HEK293 (cell line): ENCODE results near the gene ACAP3.
A peak's percentile ranks its signal among the peaks of the same experiment; 100 is the strongest.

Experiments used
- CTCF ChIA-PET: fragments of 350-600 bp; formaldehyde crosslinking; extraction: SDS; loops from one replicate; lab custom pipeline; 2021; ENCODE audit warnings: antibody characterized with exemption; lab: Yijun Ruan, JAX
- POLR2A ChIA-PET: fragments of 300-600 bp; formaldehyde crosslinking; extraction: SDS; loops from one replicate; lab custom pipeline; 2020; ENCODE audit warnings: antibody characterized with exemption, inconsistent platforms; lab: Yijun Ruan, JAX
- H3K27ac ChIP-seq: fragments of 200-500 bp; sonication (Bioruptor generic); 2 replicates; pipeline ENCODE4 v1.5.1; 2014; ENCODE audit warnings: low read depth, low read length, control low read depth, inconsistent platforms; ENCODE audit errors: extremely low read depth
- H3K36me3 ChIP-seq, 2 experiments: fragments of 200-500 bp in 1 of 2; sonication (Bioruptor generic) in 1 of 2; 1 replicate in 1 of 2; 2 replicates in 1 of 2; pipeline ENCODE4 v1.5.1; 2014 to 2017; ENCODE audit warnings: inconsistent platforms in 2 of 2, low read length in 2 of 2; ENCODE audit not compliant: control insufficient read depth in 2 of 2, insufficient read depth in 1 of 2
- H3K4me1 ChIP-seq: fragments of 200-500 bp; sonication (Bioruptor generic); 2 replicates; pipeline ENCODE4 v1.5.1; 2014; ENCODE audit warnings: mild to moderate bottlenecking, low read length, inconsistent platforms; ENCODE audit not compliant: control insufficient read depth, insufficient read depth
- H3K4me3 ChIP-seq: 2 replicates; pipeline ENCODE4 v1.5.1; 2011; ENCODE audit warnings: low read depth, mild to moderate bottlenecking, control low read depth, low read length, moderate library complexity
- H3K9me3 ChIP-seq: fragments of 200-500 bp; sonication (Bioruptor generic); 2 replicates; pipeline ENCODE4 v1.5.1; 2014; ENCODE audit warnings: low read depth, low read length, inconsistent platforms; ENCODE audit not compliant: control insufficient read depth, insufficient read depth
- CTCF ChIP-seq: fragments of 450-650 bp; formaldehyde crosslinking; IDR thresholded peaks from 2 replicates; pipeline ENCODE4 v1.5.1; 2016; ENCODE audit warnings: missing biosample characterization, missing genetic modification characterization
- EGR2 ChIP-seq: fragments of 450-650 bp; formaldehyde crosslinking; IDR thresholded peaks from 2 replicates; pipeline ENCODE4 v1.5.1; 2016; ENCODE audit warnings: low read depth, missing biosample characterization, missing genetic modification characterization
- GLIS2 ChIP-seq: fragments of 450-650 bp; formaldehyde crosslinking; IDR thresholded peaks from 2 replicates; pipeline ENCODE4 v1.5.1; 2016; ENCODE audit warnings: missing biosample characterization, missing genetic modification characterization
- MEIS1 ChIP-seq: sonication (generic); formaldehyde crosslinking; IDR thresholded peaks from 2 replicates; pipeline ENCODE4 v1.8.1; 2022; ENCODE audit warnings: missing genetic modification reagents, mild to moderate bottlenecking, borderline replicate concordance
- REST ChIP-seq: fragments of 450-650 bp; formaldehyde crosslinking; IDR thresholded peaks from 2 replicates; pipeline ENCODE4 v1.5.1; 2016; ENCODE audit warnings: missing biosample characterization, missing genetic modification characterization
- SP2 ChIP-seq: fragments of 450-650 bp; formaldehyde crosslinking; IDR thresholded peaks from 2 replicates; pipeline ENCODE4 v1.5.1; 2016; ENCODE audit warnings: missing biosample characterization, missing genetic modification characterization
- ZBTB17 ChIP-seq: fragments of 450-650 bp; formaldehyde crosslinking; IDR thresholded peaks from 2 replicates; pipeline ENCODE4 v1.5.1; 2016; ENCODE audit warnings: missing biosample characterization, missing genetic modification characterization
- ZBTB8A ChIP-seq: fragments of 450-650 bp; formaldehyde crosslinking; IDR thresholded peaks from 2 replicates; pipeline ENCODE4 v1.5.1; 2016; ENCODE audit warnings: missing biosample characterization, missing genetic modification characterization
- ZNF19 ChIP-seq: fragments of 450-650 bp; formaldehyde crosslinking; IDR thresholded peaks from 2 replicates; pipeline ENCODE4; 2016; ENCODE audit warnings: missing biosample characterization, missing genetic modification characterization, low read depth
- ZNF2 ChIP-seq: fragments of 450-650 bp; formaldehyde crosslinking; IDR thresholded peaks from 2 replicates; pipeline ENCODE4 v1.5.1; 2016; ENCODE audit warnings: missing biosample characterization, missing genetic modification characterization
- ZNF26 ChIP-seq: fragments of 450-650 bp; formaldehyde crosslinking; IDR thresholded peaks from 2 replicates; pipeline ENCODE4 v1.5.1; 2016; ENCODE audit warnings: missing biosample characterization, missing genetic modification characterization
- ZNF311 ChIP-seq: fragments of 450-650 bp; formaldehyde crosslinking; IDR thresholded peaks from 2 replicates; pipeline ENCODE4 v1.5.1; 2017; ENCODE audit warnings: missing biosample characterization, missing genetic modification characterization, borderline replicate concordance
- ZNF423 ChIP-seq: fragments of 450-650 bp; formaldehyde crosslinking; IDR thresholded peaks from 2 replicates; pipeline ENCODE4 v1.5.1; 2016; ENCODE audit warnings: missing biosample characterization, missing genetic modification characterization
- ZNF426 ChIP-seq: fragments of 450-650 bp; formaldehyde crosslinking; IDR thresholded peaks from 2 replicates; pipeline ENCODE4 v1.5.1; 2017; ENCODE audit warnings: missing biosample characterization, missing genetic modification characterization, mild to moderate bottlenecking, inconsistent platforms, moderate library complexity
- ZNF449 ChIP-seq: fragments of 450-650 bp; formaldehyde crosslinking; IDR thresholded peaks from 2 replicates; pipeline ENCODE4 v1.5.1; 2017; ENCODE audit warnings: missing biosample characterization, mild to moderate bottlenecking, missing genetic modification characterization, moderate library complexity
- ZNF488 ChIP-seq: fragments of 450-650 bp; formaldehyde crosslinking; IDR thresholded peaks from 2 replicates; pipeline ENCODE4 v1.5.1; 2016; ENCODE audit warnings: missing biosample characterization, missing genetic modification characterization
- ZNF544 ChIP-seq: fragments of 450-650 bp; formaldehyde crosslinking; IDR thresholded peaks from 2 replicates; pipeline ENCODE4 v1.5.0; 2017; ENCODE audit warnings: missing biosample characterization, missing genetic modification characterization
- ZNF555 ChIP-seq: fragments of 450-650 bp; formaldehyde crosslinking; conservative IDR thresholded peaks from 2 replicates; pipeline ENCODE4 v1.5.1; 2017; ENCODE audit warnings: missing biosample characterization, mild to moderate bottlenecking, missing genetic modification characterization, inconsistent platforms
- ZNF571 ChIP-seq: fragments of 450-650 bp; formaldehyde crosslinking; IDR thresholded peaks from 2 replicates; pipeline ENCODE4 v1.5.0; 2017; ENCODE audit warnings: missing biosample characterization, missing genetic modification characterization
- ZNF600 ChIP-seq: fragments of 450-650 bp; formaldehyde crosslinking; IDR thresholded peaks from 2 replicates; pipeline ENCODE4 v1.5.1; 2016; ENCODE audit warnings: missing biosample characterization, missing genetic modification characterization
- ZNF623 ChIP-seq: fragments of 450-650 bp; formaldehyde crosslinking; IDR thresholded peaks from 2 replicates; pipeline ENCODE4 v1.5.1; 2016; ENCODE audit warnings: missing biosample characterization, missing genetic modification characterization
- ZNF629 ChIP-seq: fragments of 450-650 bp; formaldehyde crosslinking; IDR thresholded peaks from 2 replicates; pipeline ENCODE4 v1.5.1; 2017; ENCODE audit warnings: missing biosample characterization, missing genetic modification characterization
- ZNF654 ChIP-seq: fragments of 450-650 bp; formaldehyde crosslinking; IDR thresholded peaks from 2 replicates; pipeline ENCODE4 v1.5.1; 2016; ENCODE audit warnings: low read depth, missing biosample characterization, missing genetic modification characterization
- ZNF664 ChIP-seq: fragments of 450-650 bp; formaldehyde crosslinking; IDR thresholded peaks from 2 replicates; pipeline ENCODE4 v1.5.1; 2016; ENCODE audit warnings: missing biosample characterization, missing genetic modification characterization
- ZNF692 ChIP-seq: fragments of 450-650 bp; formaldehyde crosslinking; IDR thresholded peaks from 2 replicates; pipeline ENCODE4 v1.5.1; 2016; ENCODE audit warnings: missing biosample characterization, missing genetic modification characterization
- ZNF785 ChIP-seq: fragments of 450-650 bp; formaldehyde crosslinking; IDR thresholded peaks from 2 replicates; pipeline ENCODE4 v1.5.1; 2016; ENCODE audit warnings: missing biosample characterization, missing genetic modification characterization
- ZNF792 ChIP-seq: fragments of 450-650 bp; formaldehyde crosslinking; IDR thresholded peaks from 2 replicates; pipeline ENCODE4 v1.5.1; 2016; ENCODE audit warnings: missing biosample characterization, missing genetic modification characterization
- ZNF837 ChIP-seq: fragments of 450-650 bp; formaldehyde crosslinking; IDR thresholded peaks from 2 replicates; pipeline ENCODE4 v1.5.1; 2016; ENCODE audit warnings: missing biosample characterization, missing genetic modification characterization

ACAP3 gene

GRCh38 chr1:1302006-1302430, 5.7 kb downstream of the ACAP3 start (continued):
- no peak for TF ChIP-seq ZNF488 (tag by site-specific recombination)
- TF ChIP-seq EGR2 (tag by site-specific recombination): no peak
- TF ChIP-seq ZNF692 (tag by site-specific recombination): peak; percentile 89
- TF ChIP-seq ZNF792 (tag by site-specific recombination): no peak
- TF ChIP-seq ZNF544: no peak
- TF ChIP-seq ZNF654 (tag by site-specific recombination): no peak
- no peak for TF ChIP-seq ZNF664 (tag by site-specific recombination)
- TF ChIP-seq ZNF311: no peak
- TF ChIP-seq CTCF (tag by site-specific recombination): peak; percentile 56; the same call in 1 of the 2 replicates
- no peak for TF ChIP-seq ZBTB8A
- TF ChIP-seq ZNF600 (tag by site-specific recombination): no peak
- TF ChIP-seq ZNF26 (tag by site-specific recombination): no peak
- TF ChIP-seq ZNF571 (tag by site-specific recombination): no peak
- TF ChIP-seq GLIS2 (tag by site-specific recombination): peak; percentile 57; the same call in 1 of the 2 replicates
- no peak for TF ChIP-seq ZNF426 (tag by site-specific recombination)
- TF ChIP-seq ZNF2 (tag by site-specific recombination): no peak
- peak; percentile 94 for TF ChIP-seq ZNF423 (tag by site-specific recombination)
- TF ChIP-seq ZNF555 (tag by site-specific recombination): no peak
- TF ChIP-seq, all 188 proteins: peak for 8

GRCh38 chr1:1300352-1300739, 7.4 kb downstream of the ACAP3 start:
- CTCF ChIA-PET: interaction anchor here (0.5 to 1.9 kb wide), 8 partner anchors 9 to 432 kb away, joined by 3 to 9 read pairs (median 3); no protein-coding TSS in a partner anchor
- Histone ChIP-seq H3K27ac (no peak overlapping the region), H3K36me3 (peaks cover 0 to 25% of the 10 kb centered on the region in 2 experiments; a peak in 2 of 3 replicates), H3K4me3 (no peak overlapping the region), H3K9me3 (no peaks in the 10 kb centered on the region), H3K4me1 (peaks cover 11% of the 10 kb centered on the region)
- POLR2A ChIA-PET: interaction anchor here (0.5 to 1.7 kb wide), 4 partner anchors 9 to 174 kb away, joined by 3 to 9 read pairs (median 3); no protein-coding TSS in a partner anchor
- TF ChIP-seq ZNF571 (tag by site-specific recombination) (no peak), ZBTB17 (no peak), ZNF623 (no peak), ZNF785 (no peak), ZNF423 (tag by site-specific recombination) (no peak), ZNF19 (tag by site-specific recombination) (no peak), SP2 (tag by site-specific recombination) (peak; percentile 27; the same call in 1 of the 2 replicates), ZNF449 (tag by site-specific recombination) (no peak), ZNF837 (tag by site-specific recombination) (no peak), MEIS1 (no peak), ZNF629 (no peak), REST (tag by site-specific recombination) (peak; percentile 80; the same call in 1 of the 2 replicates)
